Measurements from ENCODE around the gene SYDE2. TPM values are rescaled to one million over a fixed set of nuclear protein-coding genes. Genes with fewer than 3 reads are reported as not detected.

The SYDE2 gene
- polyA plus RNA-seq, 1 donor = 6.2 TPM

- H3K4me3 ChIP-seq (ENCODE audit: low read length) = no peak overlapping the region
- no peaks in the 10 kb centered on the region for H3K27me3 ChIP-seq (ENCODE audit: control insufficient read depth, insufficient read depth, low read length)
- WGBS (ENCODE audit: insufficient coverage, low lambda C conversion rate) = no CpG with 5 or more reads among the region's 1 CpG
- no peaks in the 10 kb centered on the region for H3K36me3 ChIP-seq (ENCODE audit: control insufficient read depth, insufficient read depth, low read length)
- H3K9me3 ChIP-seq (ENCODE audit: control insufficient read depth, low read depth, low read length) = no peaks in the 10 kb centered on the region
- no peak overlapping the region for H3K27ac ChIP-seq (ENCODE audit: low read length)
- H3K4me1 ChIP-seq (ENCODE audit: control insufficient read depth, insufficient read depth, low read length) = no peaks in the 10 kb centered on the region
- no peak for DNase-seq
These were observed 36.8 kb upstream of the SYDE2 start for GRCh38 chr1:85237613-85238012.

GRCh38 chr1:85230305-85230977 lies 29.6 kb upstream of the SYDE2 start:
- H3K9me3 ChIP-seq (ENCODE audit: control insufficient read depth, low read depth, low read length) = no peaks in the 10 kb centered on the region
- no peaks in the 10 kb centered on the region for H3K27me3 ChIP-seq (ENCODE audit: control insufficient read depth, insufficient read depth, low read length)
- no CpG with 5 or more reads among the region's 8 CpGs for WGBS (ENCODE audit: insufficient coverage, low lambda C conversion rate)
- H3K4me1 ChIP-seq (ENCODE audit: control insufficient read depth, insufficient read depth, low read length) = peaks cover 3% of the 10 kb centered on the region
- H3K4me3 ChIP-seq (ENCODE audit: low read length) = no peak overlapping the region
- DNase-seq = no peak
- H3K27ac ChIP-seq (ENCODE audit: low read length) = no peak overlapping the region
- no peaks in the 10 kb centered on the region for H3K36me3 ChIP-seq (ENCODE audit: control insufficient read depth, insufficient read depth, low read length)

- Histone ChIP-seq H3K27me3 (ENCODE audit: control insufficient read depth, insufficient read depth, low read length) (no peaks in the 10 kb centered on the region), H3K4me3 (ENCODE audit: low read length) (no peak overlapping the region), H3K9me3 (ENCODE audit: control insufficient read depth, low read depth, low read length) (no peaks in the 10 kb centered on the region), H3K27ac (ENCODE audit: low read length) (no peak overlapping the region), H3K4me1 (ENCODE audit: control insufficient read depth, insufficient read depth, low read length) (peaks cover 11% of the 10 kb centered on the region), H3K36me3 (ENCODE audit: control insufficient read depth, insufficient read depth, low read length) (no peaks in the 10 kb centered on the region)
- no CpG with 5 or more reads among the region's 6 CpGs for WGBS (ENCODE audit: insufficient coverage, low lambda C conversion rate)
- no peak for DNase-seq
These were observed 28.8 kb upstream of the SYDE2 start for GRCh38 chr1:85229574-85230097.

GRCh38 chr1:85228972-85229371 lies 28.2 kb upstream of the SYDE2 start:
- no CpG with 5 or more reads among the region's 1 CpG for WGBS (ENCODE audit: insufficient coverage, low lambda C conversion rate)
- no peak for DNase-seq
- Histone ChIP-seq H3K27ac (ENCODE audit: low read length) (no peak overlapping the region), H3K36me3 (ENCODE audit: control insufficient read depth, insufficient read depth, low read length) (no peaks in the 10 kb centered on the region), H3K27me3 (ENCODE audit: control insufficient read depth, insufficient read depth, low read length) (no peaks in the 10 kb centered on the region), H3K9me3 (ENCODE audit: control insufficient read depth, low read depth, low read length) (no peaks in the 10 kb centered on the region), H3K4me3 (ENCODE audit: low read length) (no peak overlapping the region), H3K4me1 (ENCODE audit: control insufficient read depth, insufficient read depth, low read length) (peaks cover 16% of the 10 kb centered on the region)

GRCh38 chr1:85225624-85226380 lies 25.0 kb upstream of the SYDE2 start:
- H3K4me3 ChIP-seq (ENCODE audit: low read length) = no peak overlapping the region
- peak overlapping the region; percentile 19 for H3K27ac ChIP-seq (ENCODE audit: low read length)
- 20% methylated on average over 1 of the region's 5 CpGs for WGBS (ENCODE audit: insufficient coverage, low lambda C conversion rate)
- DNase-seq = peak in 1 of 2 donors; percentile 26
- no peaks in the 10 kb centered on the region for H3K9me3 ChIP-seq (ENCODE audit: control insufficient read depth, low read depth, low read length)
- no peaks in the 10 kb centered on the region for H3K27me3 ChIP-seq (ENCODE audit: control insufficient read depth, insufficient read depth, low read length)
- peaks cover 16% of the 10 kb centered on the region for H3K4me1 ChIP-seq (ENCODE audit: control insufficient read depth, insufficient read depth, low read length)
- H3K36me3 ChIP-seq (ENCODE audit: control insufficient read depth, insufficient read depth, low read length) = no peaks in the 10 kb centered on the region

- DNase-seq = peak; percentile 84 to 90
- no peaks in the 10 kb centered on the region for H3K9me3 ChIP-seq (ENCODE audit: control insufficient read depth, low read depth, low read length)
- WGBS (ENCODE audit: insufficient coverage, low lambda C conversion rate) = no CpG with 5 or more reads among the region's 3 CpGs
- H3K27ac ChIP-seq (ENCODE audit: low read length) = peak overlapping the region; percentile 25
- no peak overlapping the region for H3K4me3 ChIP-seq (ENCODE audit: low read length)
- peaks cover 16% of the 10 kb centered on the region for H3K4me1 ChIP-seq (ENCODE audit: control insufficient read depth, insufficient read depth, low read length)
- no peaks in the 10 kb centered on the region for H3K27me3 ChIP-seq (ENCODE audit: control insufficient read depth, insufficient read depth, low read length)
- no peaks in the 10 kb centered on the region for H3K36me3 ChIP-seq (ENCODE audit: control insufficient read depth, insufficient read depth, low read length)
These were observed 24.2 kb upstream of the SYDE2 start for GRCh38 chr1:85224734-85225623.

GRCh38 chr1:85224295-85224694 lies 23.5 kb upstream of the SYDE2 start:
- Histone ChIP-seq H3K27ac (ENCODE audit: low read length) (no peak overlapping the region), H3K27me3 (ENCODE audit: control insufficient read depth, insufficient read depth, low read length) (no peaks in the 10 kb centered on the region), H3K9me3 (ENCODE audit: control insufficient read depth, low read depth, low read length) (no peaks in the 10 kb centered on the region), H3K36me3 (ENCODE audit: control insufficient read depth, insufficient read depth, low read length) (no peaks in the 10 kb centered on the region), H3K4me3 (ENCODE audit: low read length) (no peak overlapping the region), H3K4me1 (ENCODE audit: control insufficient read depth, insufficient read depth, low read length) (peaks cover 16% of the 10 kb centered on the region)
- DNase-seq = no peak

- no peak overlapping the region for H3K27ac ChIP-seq (ENCODE audit: low read length)
- 67% methylated on average over 3 of the region's 5 CpGs for WGBS (ENCODE audit: insufficient coverage, low lambda C conversion rate)
- no peaks in the 10 kb centered on the region for H3K27me3 ChIP-seq (ENCODE audit: control insufficient read depth, insufficient read depth, low read length)
- no peak for DNase-seq
- no peaks in the 10 kb centered on the region for H3K36me3 ChIP-seq (ENCODE audit: control insufficient read depth, insufficient read depth, low read length)
- peaks cover 16% of the 10 kb centered on the region for H3K4me1 ChIP-seq (ENCODE audit: control insufficient read depth, insufficient read depth, low read length)
- H3K4me3 ChIP-seq (ENCODE audit: low read length) = no peak overlapping the region
- no peaks in the 10 kb centered on the region for H3K9me3 ChIP-seq (ENCODE audit: control insufficient read depth, low read depth, low read length)
These were observed 22.5 kb upstream of the SYDE2 start for GRCh38 chr1:85223334-85223733.

- H3K27me3 ChIP-seq (ENCODE audit: control insufficient read depth, insufficient read depth, low read length) = no peaks in the 10 kb centered on the region
- peaks cover 16% of the 10 kb centered on the region for H3K4me1 ChIP-seq (ENCODE audit: control insufficient read depth, insufficient read depth, low read length)
- WGBS (ENCODE audit: insufficient coverage, low lambda C conversion rate) = no CpG with 5 or more reads among the region's 7 CpGs
- H3K36me3 ChIP-seq (ENCODE audit: control insufficient read depth, insufficient read depth, low read length) = no peaks in the 10 kb centered on the region
- peak; percentile 32 to 41 for DNase-seq
- H3K9me3 ChIP-seq (ENCODE audit: control insufficient read depth, low read depth, low read length) = no peaks in the 10 kb centered on the region
- no peak overlapping the region for H3K4me3 ChIP-seq (ENCODE audit: low read length)
- peak overlapping the region; percentile 9 for H3K27ac ChIP-seq (ENCODE audit: low read length)
These were observed 20.0 kb upstream of the SYDE2 start for GRCh38 chr1:85220756-85221201.

All from large intestine (tissue), 3 donors.